ENCODE data around the gene COASY.
"Not testable (repeated sequence)": the region's sequence is repeated elsewhere in the genome, so short reads cannot be mapped to it uniquely, and the experiment has no call there.

The COASY gene

DNA sequence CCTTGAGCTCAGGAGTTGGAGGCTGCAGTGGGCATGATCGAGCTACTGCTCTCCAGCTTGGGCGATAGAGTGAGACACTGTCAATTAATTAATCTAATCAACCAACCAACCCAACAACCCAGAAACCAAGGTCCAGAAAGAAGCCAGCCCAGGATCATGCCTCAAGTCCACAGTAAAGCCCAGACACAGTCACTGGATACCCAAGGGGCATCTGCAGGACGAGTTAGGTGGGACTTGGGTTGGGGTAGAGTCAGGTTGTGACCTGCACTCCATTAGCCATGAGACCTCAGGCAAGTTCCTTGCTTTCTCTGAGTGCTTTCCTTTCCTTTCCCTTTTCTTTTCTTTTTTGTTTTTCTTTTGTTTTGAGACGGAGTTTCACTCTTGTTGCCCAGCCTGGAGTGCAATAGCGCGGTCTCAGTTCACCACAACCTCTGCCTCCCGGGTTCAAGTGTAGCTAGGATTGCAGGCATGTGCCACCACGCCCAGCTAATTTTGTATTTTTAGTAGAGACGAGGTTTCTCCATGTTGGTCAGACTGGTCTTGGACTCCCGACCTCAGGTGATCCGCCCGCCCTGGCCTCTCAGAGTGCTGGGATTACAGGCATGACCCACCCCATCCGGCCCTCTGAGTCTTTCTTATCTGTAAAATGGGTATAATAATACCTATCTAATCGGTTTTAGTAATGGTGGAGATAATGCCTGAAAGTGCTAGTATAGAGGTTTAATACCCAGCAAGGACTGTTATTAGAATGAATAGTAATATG lies 12.8 kb upstream of the COASY start:
- H2AFZ ChIP-seq (ENCODE audit: low read length) = no peak overlapping the region

DNA sequence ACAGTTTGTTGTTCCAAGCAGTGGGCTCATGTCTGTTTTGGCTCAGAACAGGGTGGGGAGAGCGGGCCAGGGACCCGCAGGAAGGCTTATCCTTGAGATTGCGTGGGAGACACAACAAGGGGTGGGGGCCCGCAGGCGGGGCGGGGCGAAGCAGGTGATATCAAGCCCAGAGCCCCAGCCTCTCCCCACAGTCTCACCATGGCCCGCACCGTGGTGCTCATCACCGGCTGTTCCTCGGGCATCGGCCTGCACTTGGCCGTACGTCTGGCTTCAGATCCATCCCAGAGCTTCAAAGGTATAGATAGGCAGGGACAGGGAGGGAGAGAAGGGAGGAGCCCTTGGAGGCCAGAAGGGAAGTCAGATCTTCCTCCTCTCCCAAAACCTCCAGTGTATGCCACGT lies 9.2 kb upstream of the COASY start, which contains the start of gene HSD17B1:
Gene HSD17B1, plus strand, starts transcription at position 188 of the 400 bp plus-strand sequence. Its CDS starts 11 bp downstream, at position 199.
- not testable (repeated sequence) for H3K9me3 ChIP-seq (ENCODE audit: low read length); H3K79me2 ChIP-seq (ENCODE audit: insufficient read depth, low read length); H3K9ac ChIP-seq (ENCODE audit: low read length); H2AFZ ChIP-seq (ENCODE audit: low read length); H4K20me1 ChIP-seq (ENCODE audit: insufficient read depth, low read length); H3F3A ChIP-seq (ENCODE audit: insufficient read depth, low read length); H3K27ac ChIP-seq (ENCODE audit: low read depth, low read length, poor library complexity, severe bottlenecking); H3K27me3 ChIP-seq (ENCODE audit: insufficient read depth, low read length); H3K9me2 ChIP-seq (ENCODE audit: low read depth, low read length); H3K36me3 ChIP-seq (ENCODE audit: insufficient read depth, low read length)
- Histone ChIP-seq H3K4me2 (ENCODE audit: low read length) (peak within 1 kb of the TSS; percentile 63; the same call in 1 of the 2 replicates), H3K4me1 (ENCODE audit: insufficient read depth, low read length, severe bottlenecking) (peaks cover 23% of the 10 kb centered on the region), H3K4me3 (ENCODE audit: low read depth, low read length, poor library complexity, severe bottlenecking) (peak within 1 kb of the TSS; percentile 66)

More for the DNA sequence above, 12.8 kb upstream of the COASY start:
- H3K9me2 ChIP-seq (ENCODE audit: low read depth, low read length) = no peaks in the 10 kb centered on the region
- H3K27me3 ChIP-seq (ENCODE audit: insufficient read depth, low read length) = no peaks in the 10 kb centered on the region
- peaks cover 5% of the 10 kb centered on the region; the same call in 1 of the 2 replicates for H3K36me3 ChIP-seq (ENCODE audit: insufficient read depth, low read length)
- peak overlapping the region; percentile 56; the same call in 1 of the 2 replicates for H3K9ac ChIP-seq (ENCODE audit: low read length)
- no peaks in the 10 kb centered on the region for H3K79me2 ChIP-seq (ENCODE audit: insufficient read depth, low read length)
- TF ChIP-seq, protein P1, sequence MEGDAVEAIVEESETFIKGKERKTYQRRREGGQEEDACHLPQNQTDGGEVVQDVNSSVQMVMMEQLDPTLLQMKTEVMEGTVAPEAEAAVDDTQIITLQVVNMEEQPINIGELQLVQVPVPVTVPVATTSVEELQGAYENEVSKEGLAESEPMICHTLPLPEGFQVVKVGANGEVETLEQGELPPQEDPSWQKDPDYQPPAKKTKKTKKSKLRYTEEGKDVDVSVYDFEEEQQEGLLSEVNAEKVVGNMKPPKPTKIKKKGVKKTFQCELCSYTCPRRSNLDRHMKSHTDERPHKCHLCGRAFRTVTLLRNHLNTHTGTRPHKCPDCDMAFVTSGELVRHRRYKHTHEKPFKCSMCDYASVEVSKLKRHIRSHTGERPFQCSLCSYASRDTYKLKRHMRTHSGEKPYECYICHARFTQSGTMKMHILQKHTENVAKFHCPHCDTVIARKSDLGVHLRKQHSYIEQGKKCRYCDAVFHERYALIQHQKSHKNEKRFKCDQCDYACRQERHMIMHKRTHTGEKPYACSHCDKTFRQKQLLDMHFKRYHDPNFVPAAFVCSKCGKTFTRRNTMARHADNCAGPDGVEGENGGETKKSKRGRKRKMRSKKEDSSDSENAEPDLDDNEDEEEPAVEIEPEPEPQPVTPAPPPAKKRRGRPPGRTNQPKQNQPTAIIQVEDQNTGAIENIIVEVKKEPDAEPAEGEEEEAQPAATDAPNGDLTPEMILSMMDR (IDR thresholded peaks at IDR 0.05; ENCODE audit: low read length) = no peak
- no peak for TF ChIP-seq EZH2 (IDR thresholded peaks at IDR 0.05; ENCODE audit: borderline replicate concordance, low read length)
- no peaks in the 10 kb centered on the region for H3K9me3 ChIP-seq (ENCODE audit: low read length)
- peak overlapping the region; percentile 64 for H3K4me3 ChIP-seq (ENCODE audit: low read depth, low read length, poor library complexity, severe bottlenecking)
- peak overlapping the region; percentile 74 for H3K4me2 ChIP-seq (ENCODE audit: low read length)
- peaks cover 14% of the 10 kb centered on the region for H3K4me1 ChIP-seq (ENCODE audit: insufficient read depth, low read length, severe bottlenecking)
- no peaks in the 10 kb centered on the region for H3F3A ChIP-seq (ENCODE audit: insufficient read depth, low read length)
- H4K20me1 ChIP-seq (ENCODE audit: insufficient read depth, low read length) = no peaks in the 10 kb centered on the region
- H3K27ac ChIP-seq (ENCODE audit: low read depth, low read length, poor library complexity, severe bottlenecking) = no peak overlapping the region

DNA sequence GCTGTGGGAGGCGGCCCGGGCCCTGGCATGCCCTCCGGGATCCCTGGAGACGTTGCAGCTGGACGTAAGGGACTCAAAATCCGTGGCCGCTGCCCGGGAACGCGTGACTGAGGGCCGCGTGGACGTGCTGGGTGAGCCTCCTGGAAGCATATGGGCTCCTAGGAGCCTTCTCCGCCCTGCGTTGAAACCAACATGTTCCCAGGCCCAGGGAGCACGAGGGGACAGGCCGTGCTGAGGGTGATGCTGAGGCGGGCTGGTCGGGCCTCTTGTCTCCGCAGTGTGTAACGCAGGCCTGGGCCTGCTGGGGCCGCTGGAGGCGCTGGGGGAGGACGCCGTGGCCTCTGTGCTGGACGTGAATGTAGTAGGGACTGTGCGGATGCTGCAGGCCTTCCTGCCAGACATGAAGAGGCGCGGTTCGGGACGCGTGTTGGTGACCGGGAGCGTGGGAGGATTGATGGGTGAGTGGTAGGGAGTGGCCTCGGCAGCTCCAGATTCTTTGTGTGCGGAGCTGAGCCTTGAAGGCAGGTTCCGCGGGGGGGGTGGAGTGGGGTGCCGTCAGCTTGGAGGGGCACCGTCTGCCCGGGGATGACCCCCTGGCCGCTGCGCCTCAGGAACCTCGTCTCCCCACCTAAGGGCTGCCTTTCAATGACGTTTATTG lies 8.7 kb upstream of the COASY start:
- Histone ChIP-seq H3F3A (ENCODE audit: insufficient read depth, low read length) (no peaks in the 10 kb centered on the region), H2AFZ (ENCODE audit: low read length) (no peak overlapping the region), H3K79me2 (ENCODE audit: insufficient read depth, low read length) (no peaks in the 10 kb centered on the region), H3K9me2 (ENCODE audit: low read depth, low read length) (no peaks in the 10 kb centered on the region), H3K4me2 (ENCODE audit: low read length) (peak overlapping the region; percentile 63; the same call in 1 of the 2 replicates), H3K27ac (ENCODE audit: low read depth, low read length, poor library complexity, severe bottlenecking) (no peak overlapping the region), H3K36me3 (ENCODE audit: insufficient read depth, low read length) (0 out of 2 replicates have a peak, but pooled peaks cover 4% of the 10 kb centered on the region), H3K9ac (ENCODE audit: low read length) (no peak overlapping the region), H3K9me3 (ENCODE audit: low read length) (no peaks in the 10 kb centered on the region), H3K4me1 (ENCODE audit: insufficient read depth, low read length, severe bottlenecking) (peaks cover 19% of the 10 kb centered on the region), H3K27me3 (ENCODE audit: insufficient read depth, low read length) (no peaks in the 10 kb centered on the region), H3K4me3 (ENCODE audit: low read depth, low read length, poor library complexity, severe bottlenecking) (peak overlapping the region; percentile 66), H4K20me1 (ENCODE audit: insufficient read depth, low read length) (no peaks in the 10 kb centered on the region)
- TF ChIP-seq, protein P1 (IDR thresholded peaks at IDR 0.05; ENCODE audit: low read length) = no peak
- no peak for TF ChIP-seq EZH2 (IDR thresholded peaks at IDR 0.05; ENCODE audit: borderline replicate concordance, low read length)

Data from OCI-LY1 (cell line).